BJ (cell line): ENCODE data around the gene IFFO2. TPM values are rescaled to one million over a fixed set of nuclear protein-coding genes. Genes with fewer than 3 reads are reported as not detected.

ENCODE experiments used
- CTCF ChIA-PET: fragments of 350-600 bp; formaldehyde crosslinking; extraction: SDS; loops from one replicate; lab custom pipeline; 2021; ENCODE audit warnings: antibody characterized with exemption, inconsistent platforms; lab: Yijun Ruan, JAX
- POLR2A ChIA-PET: fragments of 300-600 bp; sonication (Branson Sonifier 250); formaldehyde crosslinking; extraction: SDS; loops from one replicate; lab custom pipeline; 2021; ENCODE audit warnings: antibody characterized with exemption; lab: Charles Lee
- DNase-seq: peaks from one replicate; pipeline ENCODE4 v3.0.0-alpha.2; 2011; ENCODE audit warnings: low read depth
- H3K27me3 ChIP-seq: 2 replicates; pipeline ENCODE4 v1.6.0; 2011; ENCODE audit warnings: low read length; ENCODE audit not compliant: control insufficient read depth, insufficient read depth
- H3K36me3 ChIP-seq: 2 replicates; pipeline ENCODE4 v1.5.1; 2011; ENCODE audit warnings: low read length; ENCODE audit not compliant: control insufficient read depth, insufficient read depth
- H3K4me3 ChIP-seq: 2 replicates; pipeline ENCODE4 v1.5.1; 2011; ENCODE audit warnings: low read depth, mild to moderate bottlenecking, control low read depth, low read length
- polyA plus RNA-seq: library from polyadenylated mRNA; depleted of rRNA; stranded (reverse); fragments of >200 nt; gene quantifications from 2 replicates; pipeline ENCODE4 v1.2.3, GENCODE V29; 2011
- TF ChIP-seq, protein P1 (sequence below): IDR thresholded peaks from 2 replicates; pipeline ENCODE4 v1.5.1; 2011; ENCODE audit warnings: low read depth, mild to moderate bottlenecking, control low read depth, inconsistent platforms, low read length, moderate library complexity; ENCODE audit not compliant: insufficient read depth

Gene IFFO2
- polyA plus RNA-seq, 1 experiment: 15.0 TPM

DNA sequence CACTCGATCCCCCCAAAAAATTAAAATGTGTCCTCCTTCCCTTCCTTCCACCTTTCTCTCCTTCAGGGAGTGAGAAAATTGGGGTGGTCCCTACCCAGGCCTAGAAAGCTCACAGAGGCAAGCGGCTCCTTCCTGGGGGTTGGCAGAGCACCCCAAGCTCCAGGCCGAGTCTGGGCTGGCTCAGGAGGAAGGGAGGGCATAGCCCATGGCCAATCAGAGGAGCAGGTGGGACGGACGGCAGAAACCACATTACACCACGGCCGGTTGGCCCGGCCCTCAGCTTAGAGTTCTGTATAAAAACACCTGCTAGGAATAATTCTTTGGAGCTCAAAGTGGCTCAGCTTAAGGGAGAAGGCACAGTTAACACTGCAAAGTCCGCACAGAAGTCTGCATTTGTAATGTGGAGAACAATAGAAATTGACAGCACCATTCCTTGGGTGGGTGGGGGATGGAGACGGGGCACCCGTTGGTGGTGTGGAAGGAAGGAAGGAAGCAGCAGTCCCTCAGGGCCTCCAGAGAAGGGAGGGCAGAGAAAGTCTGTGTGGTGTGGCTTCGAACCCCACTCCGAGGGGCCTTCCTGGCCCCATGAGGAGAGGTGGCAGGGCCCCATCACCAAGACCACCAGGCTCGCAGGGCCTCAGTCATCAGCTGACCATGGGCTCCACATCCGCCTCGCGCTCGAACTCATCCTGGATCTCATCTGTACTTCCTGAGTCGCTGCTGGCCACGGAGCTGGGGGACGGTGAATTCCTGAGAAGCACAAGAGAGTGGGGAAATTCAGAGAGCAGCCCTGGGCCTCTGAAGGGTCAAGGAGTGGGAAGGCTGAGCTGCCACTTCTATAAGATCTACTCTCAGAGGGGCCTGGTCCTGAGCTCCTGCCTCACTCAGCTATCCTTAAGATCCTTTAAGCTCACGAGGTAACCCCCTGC lies 48.3 kb downstream of the IFFO2 start:
- TF ChIP-seq, protein P1, sequence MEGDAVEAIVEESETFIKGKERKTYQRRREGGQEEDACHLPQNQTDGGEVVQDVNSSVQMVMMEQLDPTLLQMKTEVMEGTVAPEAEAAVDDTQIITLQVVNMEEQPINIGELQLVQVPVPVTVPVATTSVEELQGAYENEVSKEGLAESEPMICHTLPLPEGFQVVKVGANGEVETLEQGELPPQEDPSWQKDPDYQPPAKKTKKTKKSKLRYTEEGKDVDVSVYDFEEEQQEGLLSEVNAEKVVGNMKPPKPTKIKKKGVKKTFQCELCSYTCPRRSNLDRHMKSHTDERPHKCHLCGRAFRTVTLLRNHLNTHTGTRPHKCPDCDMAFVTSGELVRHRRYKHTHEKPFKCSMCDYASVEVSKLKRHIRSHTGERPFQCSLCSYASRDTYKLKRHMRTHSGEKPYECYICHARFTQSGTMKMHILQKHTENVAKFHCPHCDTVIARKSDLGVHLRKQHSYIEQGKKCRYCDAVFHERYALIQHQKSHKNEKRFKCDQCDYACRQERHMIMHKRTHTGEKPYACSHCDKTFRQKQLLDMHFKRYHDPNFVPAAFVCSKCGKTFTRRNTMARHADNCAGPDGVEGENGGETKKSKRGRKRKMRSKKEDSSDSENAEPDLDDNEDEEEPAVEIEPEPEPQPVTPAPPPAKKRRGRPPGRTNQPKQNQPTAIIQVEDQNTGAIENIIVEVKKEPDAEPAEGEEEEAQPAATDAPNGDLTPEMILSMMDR: no peak
- Histone ChIP-seq H3K27me3 (no peaks in the 10 kb centered on the region), H3K36me3 (peaks cover 28% of the 10 kb centered on the region), H3K4me3 (no peak overlapping the region)
- no peak for DNase-seq
- ChIA-PET CTCF (interaction anchor here (0.7 to 8.1 kb wide), 24 partner anchors 14 to 310 kb away, joined by 3 to 87 read pairs (median 6); partner anchors contain the start of gene IFFO2), POLR2A (no interaction called here)

DNA sequence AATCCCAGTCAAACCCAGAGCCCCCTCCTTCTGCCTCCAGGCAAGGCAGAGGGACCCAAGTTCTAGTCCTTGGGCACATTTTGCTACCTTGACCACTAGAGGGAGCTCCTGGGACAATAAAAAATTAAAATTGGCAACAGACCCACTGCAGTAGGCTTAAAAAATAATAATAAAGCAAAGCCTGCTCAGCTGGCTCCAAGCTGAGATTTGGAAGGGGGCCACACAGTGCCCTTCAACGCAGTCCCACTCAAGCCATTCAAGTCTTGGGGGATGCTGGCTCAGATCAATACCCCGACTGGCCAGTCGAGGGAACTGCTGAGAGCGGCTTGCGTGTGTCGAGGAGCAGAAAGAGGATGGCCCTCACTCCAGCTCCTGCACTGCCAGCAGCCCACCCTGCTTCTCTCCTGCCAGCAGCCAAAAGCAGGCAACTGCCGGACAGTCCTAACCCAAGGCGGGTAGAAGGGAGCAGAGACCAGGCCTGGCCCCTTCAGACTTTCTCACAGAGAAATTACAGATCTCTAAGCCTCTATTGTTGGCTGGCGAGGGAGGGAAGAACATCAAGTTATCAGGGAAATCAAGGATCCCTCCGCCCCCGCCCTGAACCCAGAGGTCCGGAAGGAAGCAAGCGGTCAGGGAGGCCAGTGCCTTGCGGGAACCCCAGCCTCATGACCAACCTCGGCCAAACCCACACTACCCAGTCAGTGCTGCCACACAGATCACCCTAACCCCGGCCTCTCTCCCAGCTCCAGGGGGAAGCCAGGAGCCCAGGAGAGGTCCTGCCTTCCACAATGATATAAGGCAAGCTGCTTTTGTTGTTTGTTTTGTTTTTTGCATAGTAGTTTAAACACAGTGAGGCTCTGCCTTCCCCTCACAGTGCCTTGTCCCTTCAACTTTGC lies 49.2 kb downstream of the IFFO2 start:
- Histone ChIP-seq H3K36me3 (peaks cover 28% of the 10 kb centered on the region), H3K4me3 (no peak overlapping the region), H3K27me3 (no peaks in the 10 kb centered on the region)
- POLR2A ChIA-PET: interaction anchor here (0.6 kb wide), 1 partner anchor 15 kb away, joined by 3 read pairs; no protein-coding TSS in a partner anchor
- TF ChIP-seq, protein P1: peak; percentile 73
- no peak for DNase-seq
- CTCF ChIA-PET: interaction anchor here (0.6 to 5.6 kb wide), 50 partner anchors 8 to 325 kb away, joined by 3 to 38 read pairs (median 4); partner anchors contain the start of gene IFFO2

DNA sequence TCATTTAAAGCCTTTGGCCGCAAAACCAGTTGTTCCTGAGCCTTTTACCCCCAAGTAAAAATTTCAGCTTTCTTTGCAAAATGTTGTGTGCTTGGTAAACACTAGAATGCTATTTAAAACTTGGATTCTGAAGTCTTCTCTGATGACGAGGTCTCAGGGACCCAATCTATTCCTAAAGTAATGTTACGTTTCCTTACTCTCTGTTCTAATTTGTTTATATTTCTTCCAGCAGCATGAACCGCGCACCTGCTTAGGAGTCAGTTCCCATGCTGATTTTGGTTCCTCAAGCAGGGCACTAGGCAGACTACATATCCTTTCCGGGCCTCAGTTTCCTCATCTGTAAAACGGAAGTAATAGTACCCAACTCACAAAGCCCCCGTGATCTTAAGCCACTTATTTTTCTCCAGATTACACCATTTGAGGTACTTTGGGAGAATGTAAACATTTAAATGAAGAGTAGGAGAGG lies 53.2 kb downstream of the IFFO2 start:
- no peaks in the 10 kb centered on the region for H3K27me3 ChIP-seq
- H3K36me3 ChIP-seq: peaks cover 8% of the 10 kb centered on the region
- POLR2A ChIA-PET: interaction anchor here (1.1 kb wide), 1 partner anchor 11 kb away, joined by 4 read pairs; no protein-coding TSS in a partner anchor
- H3K4me3 ChIP-seq: peak overlapping the region; percentile 58
- no peak for DNase-seq
- CTCF ChIA-PET: interaction anchor here (0.7 to 1.9 kb wide), 10 partner anchors 9 to 122 kb away, joined by 3 to 16 read pairs (median 4); no protein-coding TSS in a partner anchor
- TF ChIP-seq, protein P1: no peak

DNA sequence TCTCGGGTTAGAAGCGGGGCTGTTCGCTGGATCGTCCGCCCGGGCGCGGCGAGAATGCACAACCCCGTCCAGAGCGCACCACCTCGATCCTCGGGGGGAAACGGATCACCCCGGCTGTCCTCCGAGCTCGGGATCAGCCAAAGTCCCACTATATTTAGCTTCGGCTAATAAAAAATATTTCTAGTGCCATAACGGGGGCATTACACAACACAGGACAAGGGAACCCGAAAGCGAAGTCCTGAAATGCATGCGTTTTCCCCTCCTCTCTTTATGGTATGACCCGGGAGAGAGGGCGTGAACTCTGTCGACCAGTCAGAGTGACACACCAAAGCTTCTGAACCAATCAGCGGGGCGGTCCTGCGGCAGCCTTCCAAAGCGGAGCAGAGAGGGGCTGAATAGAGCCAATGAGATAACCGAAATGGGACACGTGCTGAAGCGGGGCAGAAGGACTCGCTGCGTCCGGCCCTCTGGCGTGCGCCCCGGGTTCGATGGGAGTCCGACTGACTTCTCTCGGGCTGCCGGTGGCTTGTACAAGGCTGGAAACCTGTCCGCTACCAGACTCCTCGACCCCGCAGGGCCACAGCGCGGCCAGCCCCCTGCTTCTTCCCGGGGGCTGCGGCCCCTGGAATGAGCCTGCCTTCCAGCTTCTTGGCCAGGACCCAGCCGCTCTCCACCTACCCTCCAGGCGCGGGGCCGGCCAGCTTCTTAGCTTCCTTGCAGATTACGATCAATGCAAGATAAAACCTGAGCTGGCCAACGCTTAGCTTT lies 53.8 kb downstream of the IFFO2 start, which contains the start of gene ALDH4A1:
Gene ALDH4A1 (minus strand): TSS at position 33 of the 768 bp plus-strand sequence. CDS start 32 bp downstream, at position 1.
- ChIA-PET CTCF (interaction anchor here (0.7 to 1.9 kb wide), 10 partner anchors 9 to 123 kb away, joined by 3 to 16 read pairs (median 4); no protein-coding TSS in a partner anchor), POLR2A (interaction anchor here (0.9 to 1.1 kb wide), 2 partner anchors 12 to 48 kb away, joined by 3 to 4 read pairs; no protein-coding TSS in a partner anchor)
- H3K27me3 ChIP-seq: no peaks in the 10 kb centered on the region
- TF ChIP-seq, protein P1: no peak
- peak; percentile 93 for DNase-seq
- H3K36me3 ChIP-seq: peaks cover 5% of the 10 kb centered on the region
- H3K4me3 ChIP-seq: peak within 1 kb of the TSS; percentile 58
